GM18870 (cell line): Measurements from ENCODE around the gene DUOXA2.
"Not testable (repeated sequence)": the region's sequence is repeated elsewhere in the genome, so short reads cannot be mapped to it uniquely, and the experiment has no call there.

ENCODE experiments used
- ATAC-seq: cut with Tn5 transposase; IDR thresholded peaks from one replicate; pipeline ENCODE4 v1.9.1; 2021; ENCODE audit warnings: moderate library complexity; ENCODE audit not compliant: unreplicated experiment

DUOXA2 gene

GRCh38 chr15:45094358-45094730 is 19.8 kb upstream of the DUOXA2 start:
- ATAC-seq = no peak

- ATAC-seq = no peak
These were observed 18.5 kb upstream of the DUOXA2 start for GRCh38 chr15:45095661-45096060.

- ATAC-seq = no peak
These were observed 16.7 kb upstream of the DUOXA2 start for GRCh38 chr15:45097466-45097865.

GRCh38 chr15:45099549-45100165 is 14.5 kb upstream of the DUOXA2 start:
- no peak for ATAC-seq

GRCh38 chr15:45100884-45101625 is 13.1 kb upstream of the DUOXA2 start:
- no peak for ATAC-seq

- ATAC-seq = no peak
These were observed 12.4 kb upstream of the DUOXA2 start for GRCh38 chr15:45101749-45102148.

GRCh38 chr15:45102226-45102625 is 11.9 kb upstream of the DUOXA2 start:
- no peak for ATAC-seq

- ATAC-seq = not testable (repeated sequence)
These were observed 10.0 kb upstream of the DUOXA2 start for GRCh38 chr15:45104170-45104569.

GRCh38 chr15:45105586-45105985 is 8.5 kb upstream of the DUOXA2 start:
- ATAC-seq = no peak

GRCh38 chr15:45106002-45106790 is 7.9 kb upstream of the DUOXA2 start:
- no peak for ATAC-seq

- no peak for ATAC-seq
These were observed 6.0 kb upstream of the DUOXA2 start for GRCh38 chr15:45107941-45108630.

- ATAC-seq = no peak
These were observed 3.8 kb upstream of the DUOXA2 start for GRCh38 chr15:45110256-45110820.

- ATAC-seq = no peak
These were observed 2.6 kb upstream of the DUOXA2 start for GRCh38 chr15:45111390-45112142.

- no peak for ATAC-seq
These were observed 2.0 kb upstream of the DUOXA2 start for GRCh38 chr15:45112143-45112590.

- no peak for ATAC-seq
These were observed 1.3 kb upstream of the DUOXA2 start for GRCh38 chr15:45112591-45113379.

GRCh38 chr15:45113380-45113990 is 641 bp upstream of the DUOXA2 start:
- ATAC-seq = no peak

- ATAC-seq = no peak
These were observed 592 bp downstream of the DUOXA2 start for GRCh38 chr15:45114751-45115085.

GRCh38 chr15:45115312-45115820 is 1.2 kb downstream of the DUOXA2 start:
- no peak for ATAC-seq

- ATAC-seq = no peak
These were observed 1.9 kb downstream of the DUOXA2 start for GRCh38 chr15:45116006-45116481.
